ENCODE data around the gene TRIP12.
"Not testable (repeated sequence)": the region's sequence is repeated elsewhere in the genome, so short reads cannot be mapped to it uniquely, and the experiment has no call there.

TRIP12 gene

GRCh38 chr2:229921101-229921891 is 513 bp downstream of the TRIP12 start:
- peak; percentile 44 to 50 (median 48) for DNase-seq (ENCODE audit: low read depth in 2 of 3, low spot score in 1 of 3)

- no peak for DNase-seq (ENCODE audit: low read depth in 2 of 3, low spot score in 1 of 3)
These were observed 1.7 kb downstream of the TRIP12 start for GRCh38 chr2:229920011-229920641.

- DNase-seq (ENCODE audit: low read depth in 2 of 3, low spot score in 1 of 3): no peak
These were observed 4.0 kb downstream of the TRIP12 start for GRCh38 chr2:229917793-229918192.

- DNase-seq (ENCODE audit: low read depth in 2 of 3, low spot score in 1 of 3): no peak
These were observed 7.6 kb downstream of the TRIP12 start for GRCh38 chr2:229914171-229914570.

GRCh38 chr2:229910832-229911412 is 10.9 kb downstream of the TRIP12 start:
- no peak for DNase-seq (ENCODE audit: low read depth in 2 of 3, low spot score in 1 of 3)

GRCh38 chr2:229910147-229910831 is 11.5 kb downstream of the TRIP12 start:
- no peak for DNase-seq (ENCODE audit: low read depth in 2 of 3, low spot score in 1 of 3)

GRCh38 chr2:229909090-229909489 is 12.7 kb downstream of the TRIP12 start:
- DNase-seq (ENCODE audit: low read depth in 2 of 3, low spot score in 1 of 3): no peak

GRCh38 chr2:229905601-229906000 is 16.2 kb downstream of the TRIP12 start:
- DNase-seq (ENCODE audit: low read depth in 2 of 3, low spot score in 1 of 3): no peak

GRCh38 chr2:229903037-229903436 is 18.8 kb downstream of the TRIP12 start:
- no peak for DNase-seq (ENCODE audit: low read depth in 2 of 3, low spot score in 1 of 3)

- no peak for DNase-seq (ENCODE audit: low read depth in 2 of 3, low spot score in 1 of 3)
These were observed 20.0 kb downstream of the TRIP12 start for GRCh38 chr2:229901819-229902218.

- DNase-seq (ENCODE audit: low read depth in 2 of 3, low spot score in 1 of 3): not testable (repeated sequence)
These were observed 21.3 kb downstream of the TRIP12 start for GRCh38 chr2:229900514-229900913.

- no peak for DNase-seq (ENCODE audit: low read depth in 2 of 3, low spot score in 1 of 3)
These were observed 21.8 kb downstream of the TRIP12 start for GRCh38 chr2:229900012-229900411.

- no peak for DNase-seq (ENCODE audit: low read depth in 2 of 3, low spot score in 1 of 3)
These were observed 22.2 kb downstream of the TRIP12 start for GRCh38 chr2:229899604-229900003.

- no peak for DNase-seq (ENCODE audit: low read depth in 2 of 3, low spot score in 1 of 3)
These were observed 25.0 kb downstream of the TRIP12 start for GRCh38 chr2:229896857-229897256.

GRCh38 chr2:229889023-229889422 is 32.8 kb downstream of the TRIP12 start:
- no peak for DNase-seq (ENCODE audit: low read depth in 2 of 3, low spot score in 1 of 3)

GRCh38 chr2:229888031-229888430 is 33.8 kb downstream of the TRIP12 start:
- DNase-seq (ENCODE audit: low read depth in 2 of 3, low spot score in 1 of 3): no peak

GRCh38 chr2:229887441-229887840 is 34.4 kb downstream of the TRIP12 start:
- DNase-seq (ENCODE audit: low read depth in 2 of 3, low spot score in 1 of 3): no peak

- DNase-seq (ENCODE audit: low read depth in 2 of 3, low spot score in 1 of 3): no peak
These were observed 36.8 kb downstream of the TRIP12 start for GRCh38 chr2:229884775-229885699.

GRCh38 chr2:229882583-229882982 is 39.2 kb downstream of the TRIP12 start:
- no peak for DNase-seq (ENCODE audit: low read depth in 2 of 3, low spot score in 1 of 3)

GRCh38 chr2:229880892-229881586 is 40.8 kb downstream of the TRIP12 start:
- no peak for DNase-seq (ENCODE audit: low read depth in 2 of 3, low spot score in 1 of 3)
